NCI-H2029 (cell line): ENCODE measurements around the gene LINGO3.

Source experiments
- DNase-seq: peaks from one replicate; lab custom pipeline; 2025; lab: John Stamatoyannopoulos, UW

Gene LINGO3

DNA sequence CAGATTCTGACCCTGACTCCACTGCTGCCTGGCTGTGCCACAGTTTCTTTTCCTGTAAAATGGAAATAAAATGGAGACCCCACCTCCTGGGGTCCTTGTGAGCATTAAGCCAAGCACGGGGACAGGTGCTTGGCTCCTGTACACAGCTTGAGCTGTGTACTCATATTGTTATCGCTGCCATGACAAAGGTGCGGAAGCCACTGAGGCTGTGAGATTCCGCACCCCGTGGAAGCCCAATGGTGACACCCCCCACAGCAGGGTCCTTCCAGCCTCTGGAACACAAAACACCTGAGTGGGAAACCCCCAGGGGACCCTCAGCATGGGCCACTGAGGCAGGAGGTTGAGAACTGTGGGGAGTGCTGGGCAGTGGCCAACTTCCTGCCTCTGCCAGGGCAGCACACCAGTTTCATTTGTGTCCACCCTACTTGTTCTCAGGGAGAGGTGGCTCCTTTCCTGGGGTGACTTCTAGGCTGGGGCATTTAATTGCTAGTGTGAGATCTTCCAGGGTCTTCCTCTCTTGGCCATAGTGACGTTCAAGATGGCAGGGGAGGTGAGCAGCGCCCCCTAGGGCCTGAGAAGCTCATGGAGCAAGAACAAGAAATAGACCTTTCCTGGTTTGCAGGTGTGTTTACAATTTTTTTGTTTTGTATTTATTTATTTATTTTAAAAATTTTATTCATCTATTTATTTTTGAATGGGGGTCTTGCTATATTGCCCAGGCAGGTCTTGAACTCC, 46.3 kb downstream of the LINGO3 start:
- no peak for DNase-seq

DNA sequence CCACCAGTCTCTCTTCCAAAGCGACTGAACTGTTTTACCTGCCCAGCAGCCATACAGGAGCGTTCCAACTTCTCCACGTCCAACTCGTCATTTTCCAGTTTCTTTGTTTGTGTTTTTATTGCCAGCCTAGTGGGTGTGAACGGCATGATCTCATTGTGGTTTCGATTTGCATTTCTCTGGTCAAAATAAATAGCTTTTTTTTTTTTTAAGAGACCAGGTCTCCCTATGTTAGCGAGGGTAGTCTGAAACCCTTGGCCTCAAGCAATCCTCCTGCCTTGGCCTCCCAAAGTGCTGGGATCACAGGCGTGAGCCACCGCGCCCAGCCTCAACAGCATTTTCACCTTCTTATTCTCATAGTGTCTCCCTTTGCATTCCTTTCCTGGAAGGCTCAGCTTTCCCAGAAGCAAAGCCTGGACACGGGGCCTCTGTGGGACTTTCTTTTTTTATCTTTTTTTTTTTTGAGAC, 47.6 kb downstream of the LINGO3 start:
- peak; percentile 69 for DNase-seq

DNA sequence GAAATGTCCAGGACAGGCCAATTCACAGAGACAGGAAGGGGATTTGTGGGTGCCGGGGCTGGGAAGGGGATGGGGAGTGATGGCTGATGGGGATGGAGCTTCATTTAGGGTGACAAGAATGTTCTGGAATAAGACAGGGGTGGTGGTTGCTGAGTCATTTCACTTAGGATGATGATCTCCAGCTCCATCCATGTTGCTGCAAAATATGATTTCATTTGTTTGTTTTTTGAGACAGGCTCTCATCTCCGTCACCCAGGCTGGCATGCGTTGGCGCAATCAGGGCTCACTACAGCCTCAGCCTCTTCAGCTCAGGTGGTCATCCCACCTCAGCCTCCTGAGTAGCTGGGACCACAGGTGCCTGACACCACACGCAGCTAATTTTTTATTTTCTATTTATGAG, 48.6 kb downstream of the LINGO3 start:
- peak; percentile 71 for DNase-seq
